H1 (cell line): Measurements from ENCODE around the gene SIGLECL1. TPM values are rescaled to one million over a fixed set of nuclear protein-coding genes. Genes with fewer than 3 reads are reported as not detected.

ENCODE experiments used
- CBX8 ChIP-seq: fragments of 300-800, 300-1000 bp; sonication (generic); IDR thresholded peaks from 2 replicates; pipeline ENCODE4 v1.7.1; 2016; ENCODE audit warnings: low read depth, low read length, borderline replicate concordance
- HDAC2 ChIP-seq, 2 experiments: fragments of 300-600 bp in 1 of 2; sonication (generic) in 1 of 2; IDR thresholded peaks; 2 replicates each; pipeline ENCODE4 v1.6.1; 2011 to 2012; ENCODE audit warnings: low read depth in 2 of 2, low read length in 2 of 2, mild to moderate bottlenecking in 2 of 2, moderate library complexity in 2 of 2, borderline replicate concordance in 1 of 2, inconsistent platforms in 1 of 2
- RXRA ChIP-seq: IDR thresholded peaks from 2 replicates; pipeline ENCODE4 v1.6.1; 2011; ENCODE audit warnings: low read depth, mild to moderate bottlenecking, low read length, moderate library complexity; ENCODE audit not compliant: insufficient read depth
- polyA plus RNA-seq, 7 experiments: library from polyadenylated mRNA; depleted of rRNA in 3 of 7; stranded (reverse) in 5 of 7; unstranded in 2 of 7; fragments of >200 nt in 5 of 7; fragments of 200-250 nt in 2 of 7; gene quantifications; 1 replicate in 5 of 7; 2 replicates in 1 of 7; 4 replicates in 1 of 7; pipeline versions ENCODE4 v1.2.1 to v1.2.3, GENCODE V29; 2011 to 2013; ENCODE audit warnings: missing spikeins in 2 of 7, mixed read lengths in 2 of 7
- total RNA-seq: library from RNA; stranded (reverse); fragmentation: NEBNext Ultra II Directional; extraction: Animal tissue kit (Norgen Biotek cat#: 25700); gene quantifications from 2 replicates; pipeline ENCODE4 v1.2.1, GENCODE V29; 2021

SIGLECL1 gene
- total and polyA plus RNA-seq, 2 of the 8 experiments (the other 6 are each of a cell fraction or from before 2014, with no cell fraction given) = not detected

- TF ChIP-seq HDAC2 (IDR thresholded peaks at IDR 0.05; ENCODE audit: borderline replicate concordance in 1 of 2, low read depth in 2 of 2, low read length in 2 of 2) = no peak
- no peak for TF ChIP-seq RXRA
- TF ChIP-seq CBX8 = no peak
These were observed 47.0 kb upstream of the SIGLECL1 start (continued) for GRCh38 chr19:51203916-51204315.
